CMK (cell line): ENCODE data around the gene NDUFAB1.
"Not testable (repeated sequence)": the region's sequence is repeated elsewhere in the genome, so short reads cannot be mapped to it uniquely, and the experiment has no call there.

Experiments used
- DNase-seq: peaks from one replicate; pipeline ENCODE4 v3.0.0-alpha.2; 2010; ENCODE audit warnings: low read depth

Gene NDUFAB1

DNA sequence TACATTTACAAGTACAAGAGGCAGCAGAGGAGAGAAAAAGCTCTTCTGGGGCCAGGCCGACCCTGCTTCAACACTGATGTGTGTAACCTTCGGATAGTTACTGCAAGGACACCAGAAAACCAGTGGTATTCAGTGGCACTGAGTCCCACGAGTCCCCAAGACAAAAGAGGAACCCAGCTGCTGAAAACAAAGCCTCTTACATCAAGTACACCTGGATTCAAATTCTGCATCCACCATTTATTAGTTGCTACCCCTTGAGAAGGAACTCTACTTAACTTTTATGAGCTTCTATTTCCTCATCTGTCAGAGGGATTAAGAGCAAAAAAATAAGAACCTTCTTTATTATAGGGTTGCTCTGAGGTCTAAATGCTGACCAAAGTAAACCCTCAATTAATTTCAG is 41.6 kb downstream of the NDUFAB1 start:
- no peak for DNase-seq

DNA sequence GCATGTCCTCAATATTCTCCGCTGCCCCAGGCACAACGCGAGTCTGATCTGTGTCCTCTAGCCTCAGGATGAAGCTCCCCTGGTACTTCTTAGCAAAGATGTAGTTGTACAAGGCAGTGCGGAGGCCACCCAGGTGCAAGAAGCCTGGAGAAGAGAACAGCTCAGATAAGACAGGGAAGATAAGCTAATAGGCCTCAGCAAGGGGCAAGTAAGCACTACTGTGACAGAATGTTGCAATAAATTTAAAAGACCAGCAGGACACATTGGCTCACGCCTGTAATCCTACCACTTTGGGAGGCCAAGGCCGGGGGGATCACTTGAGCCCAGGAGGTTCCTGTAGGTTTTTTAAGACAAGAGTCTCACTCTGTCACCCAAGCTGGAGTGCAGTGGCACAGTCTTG is 44.0 kb downstream of the NDUFAB1 start:
- DNase-seq = no peak

DNA sequence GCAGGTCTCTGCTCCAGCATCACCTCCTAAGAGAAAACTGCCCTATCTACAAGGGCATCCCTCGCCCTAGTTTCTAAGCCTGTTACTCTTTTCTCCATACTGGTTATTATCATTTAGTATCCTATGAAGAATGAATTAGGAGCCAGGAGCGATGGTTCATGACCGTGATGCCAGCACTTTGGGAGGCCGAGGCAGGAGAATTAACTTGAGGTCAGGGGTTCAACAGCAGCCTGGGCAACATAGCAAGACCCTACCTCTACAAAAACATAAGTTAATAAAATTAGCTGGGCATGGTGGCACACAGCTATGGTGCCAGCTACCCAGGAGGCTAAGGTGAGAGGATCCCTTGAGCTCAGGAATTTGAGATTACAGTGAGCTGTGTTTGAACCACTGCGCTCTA is 46.2 kb downstream of the NDUFAB1 start:
- no peak for DNase-seq

GRCh38 chr16:23544436-23544835 is 51.7 kb downstream of the NDUFAB1 start:
- DNase-seq = no peak

DNA sequence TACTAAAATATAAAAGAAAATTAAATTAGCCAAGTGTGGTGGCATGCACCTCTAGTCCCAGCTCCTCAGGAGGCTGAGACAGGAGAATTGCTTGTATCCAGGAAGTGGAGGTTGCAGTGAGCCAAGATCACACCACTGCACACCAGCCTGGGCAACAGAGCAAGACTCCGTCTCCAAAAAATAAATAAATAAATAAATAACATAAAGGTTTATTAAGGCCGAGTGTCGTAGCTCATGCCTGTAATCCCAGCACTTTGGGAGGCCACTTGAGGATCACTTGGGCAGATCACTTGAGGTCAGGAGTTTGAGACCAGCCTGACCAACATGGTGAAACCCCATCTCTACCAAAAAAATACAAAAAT is 55.3 kb downstream of the NDUFAB1 start:
- not testable (repeated sequence) for DNase-seq

DNA sequence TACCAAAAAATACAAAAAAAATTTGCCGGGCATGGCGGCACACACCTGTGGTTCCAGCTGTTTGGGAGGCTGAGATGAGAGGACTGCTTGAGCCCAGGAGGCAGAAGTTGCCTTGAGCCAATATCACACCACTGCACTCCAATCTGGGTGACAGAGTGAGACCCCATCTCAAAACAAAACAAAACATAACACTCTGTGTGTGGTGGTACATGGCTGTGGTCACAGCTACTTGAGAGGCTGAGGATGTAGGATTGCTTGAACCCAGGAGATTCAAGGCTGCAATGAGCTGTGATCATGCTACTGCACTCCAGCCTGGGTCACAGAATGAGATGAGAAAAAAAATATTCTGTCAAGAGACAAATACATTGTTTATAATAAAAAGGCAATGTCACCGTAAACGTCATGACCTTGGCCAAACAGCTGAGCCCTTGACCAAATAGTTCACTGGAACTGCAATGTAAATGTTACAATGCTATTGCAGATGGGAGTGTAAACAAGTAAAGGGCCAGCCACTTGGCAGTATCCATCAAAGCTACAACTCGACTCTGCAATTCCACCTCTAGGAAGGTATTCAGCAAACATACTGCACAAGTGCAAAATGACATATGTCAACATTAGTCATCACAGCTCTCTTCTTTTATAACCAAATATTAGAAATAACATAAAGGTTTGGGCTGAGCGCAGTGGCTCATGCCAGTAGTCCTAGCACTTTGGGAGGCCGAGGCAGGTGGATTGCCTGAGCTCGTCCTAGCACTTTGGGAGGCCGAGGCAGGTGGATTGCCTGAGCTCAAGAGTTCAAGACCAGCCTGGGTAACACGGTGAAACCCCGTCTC is 55.9 kb downstream of the NDUFAB1 start:
- no peak for DNase-seq

DNA sequence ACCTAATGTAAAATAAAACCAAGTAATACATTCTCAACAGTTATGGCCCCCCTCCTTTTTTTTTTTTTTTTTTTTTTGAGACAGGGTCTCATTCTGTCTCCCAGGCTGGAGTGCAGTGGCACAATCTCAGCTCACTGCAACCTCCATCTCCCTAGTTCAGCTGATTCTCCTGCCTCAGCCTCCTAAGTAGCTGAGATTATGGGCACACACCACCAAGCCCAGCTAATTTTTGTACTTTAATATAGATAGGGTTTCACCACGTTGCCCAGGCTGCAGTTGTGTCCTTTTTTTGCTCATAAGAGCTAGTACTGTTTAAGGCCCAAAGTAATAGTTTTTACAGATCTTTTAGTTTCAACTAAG is 57.2 kb downstream of the NDUFAB1 start:
- DNase-seq = no peak

DNA sequence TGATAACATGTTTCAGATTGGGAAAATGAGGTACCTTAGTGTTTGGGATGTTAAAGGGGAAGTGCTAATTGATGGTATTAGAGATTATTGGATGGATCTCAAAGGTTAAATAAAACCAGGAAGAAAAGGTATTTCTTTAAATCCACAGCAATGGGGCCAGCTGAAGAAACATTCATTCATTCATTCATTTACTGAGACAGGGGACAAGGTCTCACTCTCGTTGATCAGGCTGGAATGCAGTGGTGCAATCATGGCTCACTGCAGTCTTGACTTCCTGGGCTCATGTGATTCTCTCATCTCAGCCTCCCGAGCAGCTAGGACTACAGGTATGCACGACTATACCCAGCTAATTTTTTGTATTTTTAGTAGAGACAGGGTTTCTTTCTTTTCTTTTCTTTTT is 58.7 kb downstream of the NDUFAB1 start:
- DNase-seq = no peak

- DNase-seq = no peak
These were observed 60.2 kb downstream of the NDUFAB1 start for GRCh38 chr16:23535901-23536300.

DNA sequence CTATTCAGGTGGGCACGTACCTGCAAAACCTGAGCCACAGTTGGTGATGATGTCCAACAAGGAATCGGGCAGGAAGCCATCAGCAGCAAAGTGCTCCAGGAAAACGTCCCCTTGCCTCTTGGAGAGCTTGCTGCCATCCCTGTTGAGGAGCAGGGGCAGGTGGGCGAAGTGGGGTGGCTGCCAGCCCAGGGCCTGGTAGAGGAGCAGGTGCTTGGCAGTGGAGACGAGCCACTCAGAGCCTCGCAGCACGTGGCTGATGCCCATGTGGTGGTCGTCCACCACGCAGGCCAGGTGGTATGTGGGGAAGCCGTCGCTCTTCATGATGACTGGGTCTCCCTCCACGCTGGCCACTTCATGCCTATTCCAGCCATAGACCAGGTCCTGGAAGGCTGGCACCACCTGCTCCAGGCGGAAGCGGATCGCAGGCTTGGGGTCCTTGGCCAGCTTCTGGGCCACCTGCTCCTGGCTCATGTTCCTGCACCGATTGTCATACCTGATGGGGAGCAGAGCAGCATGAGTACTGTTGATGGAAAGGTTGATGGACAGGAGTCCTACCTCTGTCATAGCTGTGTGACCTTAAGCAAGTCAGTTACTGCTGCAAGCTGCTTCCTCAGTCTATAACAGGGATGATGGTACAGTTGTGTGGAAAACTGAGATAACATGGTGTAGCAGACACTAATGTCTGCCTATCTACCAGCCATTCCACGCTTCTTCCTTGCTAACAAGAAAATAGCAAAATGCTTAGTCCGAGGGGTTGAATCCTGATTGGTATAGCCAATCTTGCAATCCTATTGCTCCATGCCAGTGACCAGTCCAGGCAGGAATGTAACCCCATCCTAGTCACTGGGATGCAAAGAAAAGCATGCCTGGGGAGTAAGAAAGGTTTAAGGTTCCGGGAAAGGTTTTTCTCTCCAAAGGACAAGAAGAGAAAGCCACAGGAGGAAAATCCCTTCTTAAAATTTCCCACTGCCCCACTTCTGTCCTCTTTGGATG is 61.0 kb downstream of the NDUFAB1 start:
- DNase-seq = no peak

DNA sequence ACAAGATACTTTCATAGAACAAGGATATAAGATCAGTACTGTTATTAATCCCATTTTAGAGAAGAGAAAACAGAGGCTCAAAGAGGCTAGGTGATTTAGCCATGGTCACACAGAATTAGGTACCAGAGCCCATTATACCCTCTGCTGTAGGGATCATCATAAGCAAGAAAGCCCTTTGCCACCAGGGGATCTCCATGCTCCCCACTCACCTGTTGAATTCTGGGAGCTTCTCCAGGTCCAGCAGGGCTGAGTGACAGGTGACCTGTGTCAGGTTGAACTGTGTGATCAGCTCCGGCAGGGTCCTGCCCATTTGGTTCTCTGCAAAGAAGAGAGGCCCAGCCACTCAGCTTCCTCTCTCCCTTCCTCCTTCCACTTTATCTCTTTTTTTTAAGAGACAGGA is 63.7 kb downstream of the NDUFAB1 start:
- no peak for DNase-seq
